Lower leg skin (tissue), 4 donors: ENCODE data around the gene NEGR1. TPM values are rescaled to one million over a fixed set of nuclear protein-coding genes. Genes with fewer than 3 reads are reported as not detected.

Experiments
- DNase-seq, 2 donors: peaks; one replicate each; pipeline ENCODE4 v3.0.0-alpha.2; 2019; ENCODE audit warnings: low spot score in 2 of 2
- H3K4me3 ChIP-seq: fragments of 200-600 bp; sonication (generic); 2 replicates; pipeline ENCODE4 v1.5.1; 2017; ENCODE audit warnings: mild to moderate bottlenecking, low read depth; ENCODE audit not compliant: poor library complexity, severe bottlenecking
- CTCF ChIP-seq, 3 donors: fragments of 450-650 bp; IDR thresholded peaks; one replicate each; pipeline ENCODE4 v1.5.1; 2016; ENCODE audit warnings: antibody characterized with exemption in 3 of 3, mild to moderate bottlenecking in 3 of 3, moderate library complexity in 2 of 3
- POLR2A ChIP-seq, 2 donors: fragments of 450-650 bp; IDR thresholded peaks; one replicate each; pipeline ENCODE4 v1.6.1; 2016 to 2017; ENCODE audit warnings: antibody characterized with exemption in 2 of 2, mild to moderate bottlenecking in 1 of 2, moderate library complexity in 1 of 2
- WGBS, 2 donors: methylation state at CpG; one replicate each; pipeline ENCODE4 v1.1.5; 2018; 5-methylcytosine and 5-hydroxymethylcytosine counted together
- intact Hi-C: fragments of 100-400 bp; cut with DNase I; formaldehyde crosslinking; loops from one replicate; pipeline ENCODE4 v1.15.0; 2023; ENCODE audit warnings: low total_unique reads
- total RNA-seq, 4 donors: library from RNA; depleted of rRNA; stranded (reverse); fragments of >200 nt; gene quantifications; one replicate each; pipeline ENCODE4 v1.1.0, GENCODE V29; 2016

The NEGR1 gene
- total RNA-seq, 4 donors from 2014 or later = 4.1 to 13.6 (median 6.0) TPM

GRCh38 chr1:71667216-71667615 lies 615.1 kb downstream of the NEGR1 start:
- no peak for DNase-seq
- intact Hi-C loops = no loop called here
- no peak overlapping the region for H3K4me3 ChIP-seq
- whole genome bisulfite sequencing, 2 donors = 49 to 56% methylated on average over 2 of the region's 2 CpGs
- TF ChIP-seq CTCF (IDR thresholded peaks at IDR 0.05) (no peak), POLR2A (IDR thresholded peaks at IDR 0.05) (no peak)

- no peak for DNase-seq
- no peak overlapping the region for H3K4me3 ChIP-seq
- intact Hi-C loops = no loop called here
Observed at GRCh38 chr1:71666609-71667008, 615.7 kb downstream of the NEGR1 start.

GRCh38 chr1:71660411-71660810 lies 621.9 kb downstream of the NEGR1 start:
- no peak overlapping the region for H3K4me3 ChIP-seq
- no peak for TF ChIP-seq CTCF (IDR thresholded peaks at IDR 0.05)
- no peak for TF ChIP-seq POLR2A (IDR thresholded peaks at IDR 0.05)
- WGBS, 2 donors = 76 to 79% methylated on average over 4 of the region's 4 CpGs
- no peak for DNase-seq
- intact Hi-C loops = no loop called here

More at GRCh38 chr1:71666609-71667008, 615.7 kb downstream of the NEGR1 start:
- TF ChIP-seq CTCF (IDR thresholded peaks at IDR 0.05) = no peak
- TF ChIP-seq POLR2A (IDR thresholded peaks at IDR 0.05) = no peak

- H3K4me3 ChIP-seq = no peak overlapping the region
- 24 to 38% methylated on average over 4 of the region's 4 CpGs for WGBS, 2 donors
- no peak for DNase-seq
- intact Hi-C loops = no loop called here
- TF ChIP-seq POLR2A (IDR thresholded peaks at IDR 0.05) (no peak), CTCF (IDR thresholded peaks at IDR 0.05) (no peak)
Observed at GRCh38 chr1:71657891-71658679, 624.3 kb downstream of the NEGR1 start.

GRCh38 chr1:71656902-71657301 lies 625.4 kb downstream of the NEGR1 start:
- TF ChIP-seq CTCF (IDR thresholded peaks at IDR 0.05) (no peak), POLR2A (IDR thresholded peaks at IDR 0.05) (no peak)
- no peak for DNase-seq
- intact Hi-C loops = no loop called here
- 55 to 67% methylated on average over 1 of the region's 1 CpG for WGBS, 2 donors
- no peak overlapping the region for H3K4me3 ChIP-seq

GRCh38 chr1:71655604-71656003 lies 626.7 kb downstream of the NEGR1 start:
- 91 to 92% methylated on average over 2 of the region's 2 CpGs for WGBS, 2 donors
- TF ChIP-seq CTCF (IDR thresholded peaks at IDR 0.05) (no peak), POLR2A (IDR thresholded peaks at IDR 0.05) (no peak)
- intact Hi-C loops = no loop called here
- H3K4me3 ChIP-seq = no peak overlapping the region
- DNase-seq = no peak
